NCI-H345 treated with DMSO at 0.1 percent for 48 hours (cell line): ENCODE measurements around the gene ARL15.

Experiments
- DNase-seq: peaks from one replicate; lab custom pipeline; 2025; ENCODE audit not compliant: unreplicated experiment; lab: John Stamatoyannopoulos, UW

The ARL15 gene

GRCh38 chr5:54214722-54215121, 95.7 kb downstream of the ARL15 start:
- no peak for DNase-seq

- no peak for DNase-seq
These were observed 98.0 kb downstream of the ARL15 start for GRCh38 chr5:54212331-54212730.

GRCh38 chr5:54211912-54212311, 98.5 kb downstream of the ARL15 start:
- DNase-seq = no peak

- DNase-seq = no peak
These were observed 102.8 kb downstream of the ARL15 start for GRCh38 chr5:54207566-54207965.

GRCh38 chr5:54206580-54207229, 103.7 kb downstream of the ARL15 start:
- no peak for DNase-seq

- no peak for DNase-seq
These were observed 104.5 kb downstream of the ARL15 start for GRCh38 chr5:54205918-54206317.

GRCh38 chr5:54205453-54205852, 104.9 kb downstream of the ARL15 start:
- no peak for DNase-seq

GRCh38 chr5:54197018-54197417, 113.4 kb downstream of the ARL15 start:
- no peak for DNase-seq

- DNase-seq = no peak
These were observed 114.7 kb downstream of the ARL15 start for GRCh38 chr5:54195701-54196100.

- DNase-seq = no peak
These were observed 116.1 kb downstream of the ARL15 start for GRCh38 chr5:54194318-54194717.

- DNase-seq = no peak
These were observed 122.7 kb downstream of the ARL15 start for GRCh38 chr5:54187694-54188093.

GRCh38 chr5:54186912-54187445, 123.4 kb downstream of the ARL15 start:
- DNase-seq = no peak

- DNase-seq = no peak
These were observed 124.3 kb downstream of the ARL15 start for GRCh38 chr5:54186108-54186507.

- no peak for DNase-seq
These were observed 125.6 kb downstream of the ARL15 start for GRCh38 chr5:54184806-54185205.

- DNase-seq = no peak
These were observed 129.7 kb downstream of the ARL15 start for GRCh38 chr5:54180630-54181031.

- no peak for DNase-seq
These were observed 131.4 kb downstream of the ARL15 start for GRCh38 chr5:54178991-54179390.

GRCh38 chr5:54178207-54178606, 132.2 kb downstream of the ARL15 start:
- DNase-seq = no peak

GRCh38 chr5:54177058-54177457, 133.3 kb downstream of the ARL15 start:
- no peak for DNase-seq

GRCh38 chr5:54176066-54176830, 134.1 kb downstream of the ARL15 start:
- no peak for DNase-seq

GRCh38 chr5:54173251-54173650, 137.1 kb downstream of the ARL15 start:
- DNase-seq = no peak

- DNase-seq = no peak
These were observed 138.6 kb downstream of the ARL15 start for GRCh38 chr5:54171645-54172384.

- no peak for DNase-seq
These were observed 144.7 kb downstream of the ARL15 start for GRCh38 chr5:54165687-54166086.
